A673 (cell line): ENCODE data around the gene SLC4A1. TPM values are rescaled to one million over a fixed set of nuclear protein-coding genes. Genes with fewer than 3 reads are reported as not detected.

ENCODE experiments used
- BruUV-seq: library from RNA; stranded (reverse); fragments of 400-500 nt; replicated peaks from 2 replicates; lab custom pipeline; 2021; lab: Mats Ljungman, UMichigan
- CTCF ChIA-PET: fragments of 300-600 bp; sonication (Branson Sonifier 250); formaldehyde crosslinking; loops from one replicate; lab custom pipeline; 2022; ENCODE audit warnings: antibody characterized with exemption; lab: Charles Lee
- POLR2A ChIA-PET: fragments of 300-600 bp; sonication (Branson Sonifier 250); formaldehyde crosslinking; loops from one replicate; lab custom pipeline; 2022; ENCODE audit warnings: antibody characterized with exemption; ENCODE audit not compliant: low non-redundant PET; lab: Charles Lee
- DNase-seq: peaks from one replicate; pipeline ENCODE4 v3.0.0-alpha.2; 2015; ENCODE audit warnings: low spot score
- H3K27ac ChIP-seq: fragments of 200-600 bp; sonication (generic); 2 replicates; pipeline ENCODE4 v1.5.1; 2016; ENCODE audit warnings: mixed run types, low read depth, mild to moderate bottlenecking, mixed read lengths, antibody characterized with exemption, low read length; ENCODE audit not compliant: poor library complexity, severe bottlenecking
- H3K27me3 ChIP-seq: fragments of 200-600 bp; sonication (generic); replicated peaks from 2 replicates; pipeline ENCODE4 v1.6.1; 2017; ENCODE audit warnings: mixed run types, low read depth, mild to moderate bottlenecking, mixed read lengths, antibody characterized with exemption, low read length; ENCODE audit not compliant: insufficient read depth, poor library complexity
- H3K36me3 ChIP-seq: fragments of 200-600 bp; sonication (generic); 2 replicates; pipeline ENCODE4 v1.6.1; 2016; ENCODE audit warnings: mixed run types, mild to moderate bottlenecking, mixed read lengths, antibody characterized with exemption, low read length; ENCODE audit not compliant: insufficient read depth, poor library complexity, severe bottlenecking
- H3K4me1 ChIP-seq: fragments of 200-600 bp; sonication (generic); 2 replicates; pipeline ENCODE4 v1.6.1; 2017; ENCODE audit warnings: mixed run types, mild to moderate bottlenecking, mixed read lengths, antibody characterized with exemption, low read length; ENCODE audit not compliant: insufficient read depth, poor library complexity, severe bottlenecking
- H3K4me3 ChIP-seq: fragments of 200-600 bp; sonication (generic); 2 replicates; pipeline ENCODE4 v1.5.1; 2016; ENCODE audit warnings: low read depth, mixed run types, mild to moderate bottlenecking, mixed read lengths, low read length; ENCODE audit not compliant: poor library complexity, severe bottlenecking
- H3K9me3 ChIP-seq: fragments of 200-600 bp; sonication (generic); 2 replicates; pipeline ENCODE4 v1.6.1; 2016; ENCODE audit warnings: mixed run types, low read depth, mild to moderate bottlenecking, mixed read lengths, antibody characterized with exemption, low read length; ENCODE audit not compliant: poor library complexity, severe bottlenecking
- CTCF ChIP-seq: fragments of 300-800, 200-600 bp; sonication (generic); conservative IDR thresholded peaks from 2 replicates; pipeline ENCODE4 v1.5.1; 2017; ENCODE audit warnings: low read depth, mild to moderate bottlenecking, antibody characterized with exemption, low read length, moderate library complexity, mixed read lengths
- EZH2 ChIP-seq: fragments of 200-600 bp; sonication (generic); IDR thresholded peaks from 2 replicates; pipeline ENCODE4 v1.6.1; 2017; ENCODE audit warnings: borderline replicate concordance, low read depth, mild to moderate bottlenecking, mixed read lengths, antibody characterized with exemption, low read length; ENCODE audit not compliant: poor library complexity, severe bottlenecking
- intact Hi-C: fragments of 100-400 bp; cut with micrococcal nuclease; formaldehyde crosslinking; loops from one replicate; pipeline ENCODE4 v1.10.0; 2022; ENCODE audit not compliant: unreplicated experiment
- total RNA-seq: library from RNA; stranded (reverse); gene quantifications from 2 replicates; pipeline ENCODE4 v1.2.3, GENCODE V29; 2021

Gene SLC4A1
- total RNA-seq, 1 experiment from 2014 or later, result not detected

- H3K27me3 ChIP-seq, result no peaks in the 10 kb centered on the region
- no peaks in the 10 kb centered on the region for H3K9me3 ChIP-seq
- BruUV-seq, result no TSS peak
- no peaks in the 10 kb centered on the region for H3K36me3 ChIP-seq
- TF ChIP-seq EZH2, result no peak
- TF ChIP-seq CTCF, result no peak
- no peaks in the 10 kb centered on the region for H3K4me1 ChIP-seq
- no peak for DNase-seq
- intact Hi-C loops, result no loop called here
- POLR2A ChIA-PET, result no interaction called here
- H3K4me3 ChIP-seq, result no peak overlapping the region
- CTCF ChIA-PET, result no interaction called here
- H3K27ac ChIP-seq, result no peak overlapping the region
Measured at GRCh38 chr17:44262654-44263225, 5.2 kb downstream of the SLC4A1 start.

- H3K27me3 ChIP-seq, result no peaks in the 10 kb centered on the region
- H3K4me3 ChIP-seq, result no peak overlapping the region
- no peak overlapping the region for H3K27ac ChIP-seq
- no peak for DNase-seq
- POLR2A ChIA-PET, result no interaction called here
- no peak for TF ChIP-seq EZH2
- TF ChIP-seq CTCF, result no peak
- intact Hi-C loops, result no loop called here
- no TSS peak for BruUV-seq
- H3K4me1 ChIP-seq, result no peaks in the 10 kb centered on the region
- H3K9me3 ChIP-seq, result no peaks in the 10 kb centered on the region
- CTCF ChIA-PET, result no interaction called here
- H3K36me3 ChIP-seq, result no peaks in the 10 kb centered on the region
Measured at GRCh38 chr17:44260296-44260695, 7.6 kb downstream of the SLC4A1 start.

- intact Hi-C loops, result no loop called here
- H3K4me3 ChIP-seq, result no peak overlapping the region
- no peaks in the 10 kb centered on the region for H3K4me1 ChIP-seq
- H3K9me3 ChIP-seq, result no peaks in the 10 kb centered on the region
- no TSS peak for BruUV-seq
- DNase-seq, result no peak
- ChIA-PET POLR2A (no interaction called here), CTCF (no interaction called here)
- H3K36me3 ChIP-seq, result no peaks in the 10 kb centered on the region
- TF ChIP-seq EZH2 (no peak), CTCF (no peak)
- no peaks in the 10 kb centered on the region for H3K27me3 ChIP-seq
- H3K27ac ChIP-seq, result no peak overlapping the region
Measured at GRCh38 chr17:44258811-44259351, 9.1 kb downstream of the SLC4A1 start.
